Activated effector memory CD4-positive, alpha-beta T cell treated with anti-CD3 and anti-CD28 coated beads, Interleukin-2, amount 50 U/mL, for 16 hours (primary cell): ENCODE results near the gene PLGRKT.
"Not testable (repeated sequence)": the region's sequence is repeated elsewhere in the genome, so short reads cannot be mapped to it uniquely, and the experiment has no call there.

Experiments used
- DNase-seq: peaks from one replicate; pipeline ENCODE4 v3.0.0-alpha.2; 2020

The PLGRKT gene

GRCh38 chr9:5450359-5451091, 12.8 kb upstream of the PLGRKT start, which contains the start of gene CD274:
TSS of gene CD274 (plus strand) at chr9:5450542. CDS start at chr9:5456114, 5,572 bp downstream.
- peak; percentile 94 for DNase-seq

DNA sequence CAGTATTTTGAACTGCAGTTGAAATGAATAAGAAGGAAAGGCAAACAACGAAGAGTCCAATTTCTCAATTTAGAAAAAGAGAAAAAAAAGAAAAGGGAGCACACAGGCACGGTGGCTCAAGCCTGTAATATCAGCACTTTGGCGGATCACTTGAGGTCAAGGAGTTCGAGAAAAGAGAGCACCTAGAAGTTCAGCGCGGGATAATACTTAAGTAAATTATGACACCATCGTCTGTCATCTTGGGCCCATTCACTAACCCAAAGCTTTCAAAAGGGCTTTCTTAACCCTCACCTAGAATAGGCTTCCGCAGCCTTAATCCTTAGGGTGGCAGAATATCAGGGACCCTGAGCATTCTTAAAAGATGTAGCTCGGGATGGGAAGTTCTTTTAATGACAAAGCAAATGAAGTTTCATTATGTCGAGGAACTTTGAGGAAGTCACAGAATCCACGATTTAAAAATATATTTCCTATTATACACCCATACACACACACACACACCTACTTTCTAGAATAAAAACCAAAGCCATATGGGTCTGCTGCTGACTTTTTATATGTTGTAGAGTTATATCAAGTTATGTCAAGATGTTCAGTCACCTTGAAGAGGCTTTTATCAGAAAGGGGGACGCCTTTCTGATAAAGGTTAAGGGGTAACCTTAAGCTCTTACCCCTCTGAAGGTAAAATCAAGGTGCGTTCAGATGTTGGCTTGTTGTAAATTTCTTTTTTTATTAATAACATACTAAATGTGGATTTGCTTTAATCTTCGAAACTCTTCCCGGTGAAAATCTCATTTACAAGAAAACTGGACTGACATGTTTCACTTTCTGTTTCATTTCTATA, 12.0 kb upstream of the PLGRKT start:
- no peak for DNase-seq

- no peak for DNase-seq
Measured at GRCh38 chr9:5448461-5449435, 11.0 kb upstream of the PLGRKT start.

- no peak for DNase-seq
Measured at GRCh38 chr9:5448016-5448415, 10.3 kb upstream of the PLGRKT start.

- no peak for DNase-seq
Measured at GRCh38 chr9:5447337-5447736, 9.6 kb upstream of the PLGRKT start.

DNA sequence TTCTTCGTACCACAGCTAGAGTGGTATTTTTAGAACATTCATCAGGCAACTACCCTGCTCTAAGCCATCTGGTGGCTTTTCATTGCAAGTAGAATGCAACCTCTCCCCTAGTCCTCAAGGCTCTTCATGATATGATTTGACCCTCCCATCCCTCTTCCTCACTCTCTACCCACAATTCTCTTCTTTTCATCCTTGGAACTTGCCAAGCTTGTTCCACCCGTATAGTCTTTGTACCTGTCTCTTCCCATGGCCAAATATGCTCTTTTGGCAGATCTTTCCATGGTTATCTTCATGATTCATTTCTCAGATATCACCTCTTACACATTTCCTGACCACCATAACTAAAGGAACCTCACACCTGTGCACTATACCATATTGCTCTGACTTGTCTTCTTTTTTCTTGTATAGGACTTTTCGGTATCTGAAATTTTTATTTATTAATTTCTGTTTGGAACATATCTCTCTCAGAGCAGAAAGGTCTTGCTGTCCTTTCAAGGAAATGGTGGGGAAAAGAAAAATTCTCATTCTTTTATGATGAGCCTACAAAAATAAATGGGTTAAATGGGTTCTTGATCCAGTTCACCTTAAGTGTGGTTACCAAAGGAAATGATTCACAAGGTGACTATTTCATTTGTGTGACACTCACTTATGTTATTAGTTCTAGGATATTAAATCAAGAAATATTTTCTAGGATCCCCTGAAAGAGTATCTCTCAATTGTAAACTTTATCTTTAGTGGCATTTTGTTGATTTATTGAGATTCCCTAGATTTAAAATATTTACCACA, 8.9 kb upstream of the PLGRKT start:
- DNase-seq = no peak

GRCh38 chr9:5445886-5446285, 8.2 kb upstream of the PLGRKT start:
- no peak for DNase-seq

DNA sequence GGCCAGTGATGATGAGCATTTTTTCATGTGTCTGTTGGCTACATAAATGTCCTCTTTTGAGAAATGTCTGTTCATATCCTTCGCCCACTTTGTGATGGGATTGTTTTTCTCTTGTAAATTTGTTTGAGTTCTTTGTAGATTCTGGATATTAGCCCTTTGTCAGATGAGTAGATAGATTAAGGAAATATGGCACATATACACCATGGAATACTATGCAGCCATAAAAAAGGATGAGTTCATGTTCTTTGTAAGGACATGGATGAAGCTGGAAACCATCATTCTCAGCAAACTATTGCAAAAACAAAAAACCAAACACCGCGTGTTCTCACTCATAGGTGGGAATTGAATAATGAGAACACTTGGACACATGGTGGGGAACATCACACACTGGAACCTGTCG, 7.4 kb upstream of the PLGRKT start:
- DNase-seq = not testable (repeated sequence)

- no peak for DNase-seq
Measured at GRCh38 chr9:5443850-5444249, 6.1 kb upstream of the PLGRKT start.

DNA sequence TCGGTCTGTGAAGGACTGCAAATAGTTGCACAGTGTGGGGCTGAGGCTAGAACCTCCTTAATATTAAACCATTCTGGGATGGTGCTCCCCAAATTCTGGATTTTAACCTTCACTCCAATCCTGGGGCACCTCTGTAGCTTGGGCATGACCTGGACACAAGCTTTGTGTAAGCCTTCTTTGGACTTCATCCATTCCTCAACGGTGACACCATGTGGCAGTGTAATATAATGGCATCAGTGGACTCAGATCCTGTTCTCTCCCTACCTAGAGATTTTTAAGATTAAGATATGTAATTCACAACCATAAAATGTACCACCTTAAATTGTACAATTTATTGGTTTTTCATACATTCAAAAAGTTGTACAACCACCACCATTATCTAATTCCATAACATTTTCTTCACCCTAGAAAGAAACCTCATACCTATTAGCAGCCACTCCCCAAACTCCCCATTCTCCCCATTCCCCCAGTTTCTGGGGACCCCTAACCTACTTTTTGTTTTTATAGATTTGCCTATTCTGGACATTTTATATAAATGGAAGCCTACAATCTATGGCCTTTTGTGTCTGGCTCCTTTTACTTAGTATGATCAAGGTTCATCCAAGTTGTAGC, 4.8 kb upstream of the PLGRKT start:
- no peak for DNase-seq

DNA sequence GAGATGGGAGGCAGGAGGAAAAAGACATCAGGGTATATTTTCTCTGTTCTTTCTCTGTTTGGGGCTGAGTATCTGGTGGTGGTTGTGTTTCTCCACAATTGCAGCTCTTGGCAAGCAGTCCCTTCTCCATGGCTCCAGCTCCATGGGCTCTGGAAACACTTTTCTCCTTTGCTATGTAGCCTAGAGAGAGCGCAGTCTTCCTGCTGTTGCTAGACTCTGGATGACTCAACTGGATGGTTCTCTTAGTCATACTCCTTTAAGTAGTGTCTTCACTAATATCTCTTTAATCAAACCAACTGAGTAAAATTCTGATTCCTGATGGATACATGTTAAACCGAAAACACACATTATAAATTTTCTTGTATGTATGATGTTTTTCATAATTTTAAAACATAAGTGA, 3.3 kb upstream of the PLGRKT start:
- DNase-seq = no peak

DNA sequence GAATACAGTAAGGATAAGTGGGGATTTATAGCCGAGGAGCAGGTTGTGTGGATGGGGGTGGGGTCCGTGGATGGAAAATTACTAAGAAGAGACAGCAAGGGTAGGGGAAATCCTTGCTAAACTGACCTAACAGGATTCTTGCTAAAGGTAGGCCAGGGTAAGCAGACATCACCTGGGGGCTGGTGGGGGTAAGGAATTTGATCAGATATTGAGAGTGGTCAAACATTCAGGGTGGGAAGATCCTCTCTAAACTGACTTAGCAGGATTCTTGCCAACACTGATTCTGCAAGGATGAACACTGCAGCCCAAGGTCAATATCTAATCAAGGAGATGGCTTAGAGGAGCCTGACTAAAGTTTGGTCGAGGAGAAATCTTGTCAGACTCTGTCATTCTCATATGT, 2.7 kb upstream of the PLGRKT start:
- no peak for DNase-seq

DNA sequence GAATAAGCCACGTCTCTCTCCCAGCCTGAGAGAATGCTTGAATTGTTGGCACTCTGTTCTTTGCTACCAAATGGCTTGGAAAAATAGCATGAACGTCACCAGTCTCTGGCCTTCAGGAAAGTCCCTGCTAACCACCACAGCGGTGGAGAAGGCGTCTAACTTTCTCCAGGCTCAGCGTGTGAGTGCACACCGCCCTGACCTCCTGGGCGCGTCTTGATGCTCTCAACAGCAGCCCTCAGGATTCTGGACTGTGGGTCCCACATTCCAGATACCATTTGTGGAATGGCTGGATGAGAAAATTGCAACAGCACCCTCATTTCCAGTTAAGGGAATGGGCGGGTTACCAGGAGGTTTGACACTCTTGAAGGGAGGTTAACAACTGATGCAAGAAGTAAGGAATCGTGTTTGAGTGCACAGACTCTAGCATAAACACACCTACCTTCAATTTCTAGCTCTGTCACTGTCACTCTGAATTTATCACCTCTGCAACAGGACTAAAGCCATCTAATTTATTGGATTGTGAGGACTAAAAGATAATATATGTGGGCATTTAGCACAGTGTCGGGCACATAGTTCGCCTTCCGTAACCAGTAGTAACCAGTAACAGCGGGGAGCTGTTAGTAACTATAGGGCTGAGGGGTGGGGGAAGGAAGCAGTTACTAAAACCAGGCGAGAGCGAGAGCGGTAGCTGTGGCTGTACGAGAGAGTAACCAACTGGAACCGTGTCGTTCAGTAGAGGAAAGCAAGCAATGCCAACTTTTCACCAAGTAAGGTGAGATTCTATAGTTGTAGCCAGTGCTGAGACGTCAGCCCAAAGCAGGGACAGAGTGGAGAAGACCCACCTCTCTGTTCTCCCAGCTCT, 807 bp upstream of the PLGRKT start:
- DNase-seq = peak; percentile 86

- no peak for DNase-seq
Measured at GRCh38 chr9:5436441-5436840, 1.3 kb downstream of the PLGRKT start.

GRCh38 chr9:5435912-5436311, 1.8 kb downstream of the PLGRKT start:
- no peak for DNase-seq

DNA sequence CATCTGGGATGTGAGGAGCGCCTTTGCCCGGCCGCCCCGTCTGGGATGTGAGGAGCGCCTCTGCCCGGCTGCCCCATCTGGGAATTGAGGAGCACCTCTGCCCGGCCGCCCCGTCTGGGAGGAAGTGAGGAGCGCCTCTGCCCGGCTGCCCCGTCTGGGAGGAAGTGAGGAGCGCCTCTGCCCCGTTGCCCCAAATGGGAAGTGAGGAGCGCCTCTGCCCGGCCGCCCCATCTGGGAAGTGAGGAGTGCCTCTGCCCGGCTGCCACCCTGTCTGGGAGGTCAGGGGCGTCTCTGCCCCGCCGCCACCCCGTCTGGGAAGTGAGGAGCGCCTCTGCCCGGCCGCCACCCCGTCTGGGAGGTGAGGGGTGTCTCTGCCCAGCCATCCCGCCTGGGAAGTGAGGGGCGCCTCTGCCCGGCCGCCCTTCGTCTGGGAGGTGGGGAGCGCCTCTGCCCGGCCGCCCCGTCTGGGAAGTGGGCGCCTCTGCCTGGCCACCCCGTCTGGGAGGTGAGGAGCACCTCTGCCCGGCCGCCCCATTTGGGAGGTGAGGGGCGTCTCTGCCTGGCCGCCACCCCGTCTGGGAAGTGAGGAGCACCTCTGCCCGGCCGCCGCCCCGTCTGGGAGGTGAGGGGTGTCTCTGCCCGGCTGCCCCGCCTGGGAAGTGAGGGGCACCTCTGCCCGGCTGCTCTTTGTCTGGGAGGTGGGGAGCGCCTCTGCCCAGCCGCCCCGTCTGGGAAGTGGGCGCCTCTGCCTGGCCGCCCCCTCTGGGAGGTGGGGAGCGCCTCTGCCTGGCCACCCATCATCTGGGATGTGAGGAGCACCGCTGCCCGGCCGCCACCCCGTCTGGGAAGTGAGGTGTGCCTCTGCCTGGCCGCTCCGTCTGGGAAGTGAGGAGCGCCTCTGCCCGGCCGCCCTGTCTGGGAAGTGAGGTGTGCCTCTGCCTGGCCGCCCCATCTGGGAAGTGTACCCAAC, 3.6 kb downstream of the PLGRKT start:
- DNase-seq = not testable (repeated sequence)

DNA sequence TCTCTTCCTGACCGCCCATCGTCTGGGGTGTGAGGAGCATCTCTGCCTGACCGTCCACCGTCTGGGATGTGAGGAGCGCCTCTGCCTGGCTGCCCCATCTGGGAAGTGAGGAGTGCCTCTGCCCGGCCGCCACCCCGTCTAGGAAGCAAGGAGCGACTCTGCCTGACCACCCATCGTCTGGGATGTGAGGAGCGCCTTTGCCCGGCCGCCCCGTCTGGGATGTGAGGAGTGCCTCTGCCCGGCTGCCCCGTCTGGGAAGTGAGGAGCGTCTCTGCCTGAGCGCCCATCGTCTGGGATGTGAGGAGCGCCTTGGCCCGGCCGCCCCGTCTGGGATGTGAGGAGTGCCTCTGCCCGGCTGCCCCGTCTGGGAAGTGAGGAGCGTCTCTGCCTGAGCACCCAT, 4.4 kb downstream of the PLGRKT start:
- not testable (repeated sequence) for DNase-seq

GRCh38 chr9:5432890-5433289, 4.8 kb downstream of the PLGRKT start:
- not testable (repeated sequence) for DNase-seq

DNA sequence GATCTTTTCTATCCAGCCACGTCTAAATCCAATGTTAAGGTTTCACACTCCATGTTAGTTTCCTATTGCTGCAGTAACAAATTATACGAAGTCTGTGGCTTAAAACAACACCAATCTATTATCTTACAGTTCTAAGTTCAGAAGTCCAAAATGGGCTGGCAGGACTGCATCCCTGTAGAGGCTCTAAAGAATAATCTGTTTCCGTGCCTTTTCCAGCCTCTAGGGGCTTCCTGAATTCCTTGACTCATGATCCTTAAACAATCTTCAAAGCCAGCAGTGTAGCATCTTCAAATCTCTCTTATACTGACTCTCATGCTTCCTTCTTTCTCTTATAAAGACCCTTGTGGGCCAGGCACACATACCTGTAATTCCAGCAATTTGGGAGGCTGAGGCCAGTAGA, 6.8 kb downstream of the PLGRKT start:
- no peak for DNase-seq
